GM12892 (cell line): ENCODE results near the gene GRIN2D.

Experiments used
- POLR2AphosphoS5 ChIP-seq: IDR thresholded peaks from 2 replicates; pipeline ENCODE4 v1.6.1; 2011; ENCODE audit warnings: low read depth, low read length, control low read depth
- TAF1 ChIP-seq: IDR thresholded peaks from 2 replicates; pipeline ENCODE4 v1.6.1; 2011; ENCODE audit warnings: low read depth, mild to moderate bottlenecking, control low read depth, low read length, borderline replicate concordance

DNA sequence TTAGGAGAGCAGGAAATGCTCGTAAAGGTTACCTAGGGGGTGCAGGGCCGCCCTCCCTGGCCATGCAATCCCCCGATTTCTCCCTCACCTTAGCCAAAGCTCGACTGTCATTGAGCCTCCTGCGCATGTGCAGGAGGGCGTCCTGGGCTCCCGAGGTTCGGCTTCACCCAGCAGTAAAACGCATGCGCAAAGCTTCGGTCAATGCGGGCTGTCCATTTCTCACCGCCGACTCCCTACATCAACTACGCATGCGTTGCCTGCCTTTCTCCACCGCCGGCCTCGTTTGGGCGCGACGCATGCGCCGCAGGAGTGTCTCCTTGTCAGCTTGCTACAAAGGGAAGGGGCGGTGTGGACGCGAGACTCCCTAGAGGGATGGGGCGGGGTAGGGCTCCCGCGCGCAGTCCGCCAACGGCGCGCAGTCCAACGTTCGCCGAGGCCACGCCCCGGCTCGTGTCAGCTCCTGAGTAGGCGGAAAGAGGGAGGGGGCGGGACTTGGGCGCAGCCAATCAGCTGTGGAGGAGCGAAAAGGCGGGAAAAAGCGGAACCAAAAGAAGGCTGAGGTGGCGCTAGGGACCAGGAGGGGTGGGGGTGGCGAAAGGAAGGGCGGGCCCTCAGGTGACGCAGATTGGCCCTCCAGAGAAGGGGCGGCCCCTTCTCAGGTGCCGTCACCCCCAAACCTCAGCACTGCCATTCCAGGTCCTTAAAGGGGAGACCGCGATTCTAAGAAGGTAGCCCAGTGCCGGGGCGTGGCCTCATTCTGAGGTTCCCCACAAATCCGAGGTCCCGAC is 29.5 kb upstream of the GRIN2D start, which contains the start of the genes SYNGR4 and TMEM143:
- TF ChIP-seq TAF1 (no peak), POLR2AphosphoS5 (no peak)
